HCT116 (cell line): ENCODE measurements around the gene PKM. TPM values are rescaled to one million over a fixed set of nuclear protein-coding genes. Genes with fewer than 3 reads are reported as not detected.

Experiments used
- ATAC-seq: fragments of 200-7000 bp; cut with Tn5 transposase; 2 replicates; pipeline ENCODE4 v1.9.1; 2020; ENCODE audit warnings: mild to moderate bottlenecking, moderate library complexity
- BruUV-seq: library from RNA; stranded (reverse); fragments of 400-500 nt; replicated peaks from 2 replicates; lab custom pipeline; 2021; lab: Mats Ljungman, UMichigan
- CTCF ChIA-PET: fragments of 300-600 bp; sonication (Branson Sonifier 250); formaldehyde crosslinking; loops from one replicate; lab custom pipeline; 2021; ENCODE audit warnings: antibody characterized with exemption; lab: Charles Lee
- POLR2A ChIA-PET: fragments of 300-600, 350-600 bp; sonication (Branson Sonifier 250); formaldehyde crosslinking; loops from one replicate; lab custom pipeline; 2021; ENCODE audit warnings: antibody characterized with exemption; lab: Charles Lee
- RAD21 ChIA-PET, 2 experiments: fragments of 300-600 bp; sonication (Branson Sonifier 250); formaldehyde crosslinking; loops; one replicate each; lab custom pipeline; 2023; ENCODE audit warnings: low total read pairs in 2 of 2; ENCODE audit not compliant: uncharacterized antibody in 2 of 2, unreplicated experiment in 2 of 2, low non-redundant PET in 1 of 2; lab: Charles Lee
- DNase-seq: peaks from one replicate; pipeline ENCODE4 v3.0.0-alpha.2; 2010; ENCODE audit warnings: low read depth, low spot score
- H2AFZ ChIP-seq: fragments of 200-600 bp; shearing (Covaris generic), sonication (generic); 2 replicates; pipeline ENCODE4 v1.6.1; 2017; ENCODE audit warnings: low read depth, mixed run types, mixed read lengths, antibody characterized with exemption, low read length; ENCODE audit not compliant: poor library complexity, severe bottlenecking
- H3K27ac ChIP-seq: 2 replicates; pipeline ENCODE4 v1.5.1; 2012; ENCODE audit warnings: low read depth, low read length
- H3K27me3 ChIP-seq: fragments of 200-600 bp; sonication (generic); 2 replicates; pipeline ENCODE4 v1.6.1; 2016; ENCODE audit warnings: mixed run types, low read length, mixed read lengths; ENCODE audit not compliant: insufficient read depth
- H3K36me3 ChIP-seq, 2 experiments: fragments of 200-500 bp in 1 of 2; fragments of 200-600 bp in 1 of 2; sonication (Bioruptor generic) in 1 of 2; sonication (generic) in 1 of 2; 2 replicates each; pipeline versions ENCODE4 v1.5.1 to v1.6.1; 2014 to 2016; ENCODE audit warnings: low read length in 2 of 2, inconsistent platforms in 1 of 2, mixed read lengths in 1 of 2, mixed run types in 1 of 2; ENCODE audit not compliant: insufficient read depth in 2 of 2, control insufficient read depth in 1 of 2
- H3K4me1 ChIP-seq, 2 experiments: fragments of 200-600 bp in 1 of 2; sonication (generic) in 1 of 2; 2 replicates each; pipeline versions ENCODE4 v1.5.1 to v1.6.1; 2012 to 2017; ENCODE audit warnings: low read length in 2 of 2, inconsistent platforms in 1 of 2, mild to moderate bottlenecking in 1 of 2, mixed read lengths in 1 of 2, mixed run types in 1 of 2, moderate library complexity in 1 of 2; ENCODE audit not compliant: insufficient read depth in 2 of 2, control insufficient read depth in 1 of 2
- H3K4me2 ChIP-seq: fragments of 200-600 bp; sonication (generic); 2 replicates; pipeline ENCODE4 v1.6.1; 2017; ENCODE audit warnings: mixed run types, low read length, mixed read lengths
- H3K4me3 ChIP-seq, 2 experiments: fragments of 200-600 bp in 1 of 2; sonication (generic) in 1 of 2; replicated peaks in 1 of 2; 2 replicates each; pipeline ENCODE4 v1.5.1; 2011 to 2016; ENCODE audit warnings: low read length in 2 of 2, control low read depth in 1 of 2, low read depth in 1 of 2, mild to moderate bottlenecking in 1 of 2, mixed read lengths in 1 of 2, mixed run types in 1 of 2
- H3K79me2 ChIP-seq: fragments of 200-600 bp; sonication (generic); 2 replicates; pipeline ENCODE4 v1.6.1; 2017; ENCODE audit warnings: mild to moderate bottlenecking, mixed run types, low read length, moderate library complexity, mixed read lengths; ENCODE audit not compliant: insufficient read depth
- H3K9ac ChIP-seq: fragments of 200-600 bp; sonication (generic); 2 replicates; pipeline ENCODE4 v1.6.1; 2016; ENCODE audit warnings: low read length, mixed read lengths
- H3K9me2 ChIP-seq: fragments of 200-600 bp; sonication (generic), shearing (Covaris generic); 2 replicates; pipeline ENCODE4 v1.6.1; 2017; ENCODE audit warnings: mixed run types, mild to moderate bottlenecking, moderate library complexity; ENCODE audit not compliant: insufficient read depth
- H3K9me3 ChIP-seq, 2 experiments: fragments of 200-500 bp in 1 of 2; fragments of 200-600 bp in 1 of 2; sonication (Bioruptor generic) in 1 of 2; sonication (generic) in 1 of 2; 2 replicates each; pipeline ENCODE4 v1.6.1; 2014 to 2017; ENCODE audit warnings: low read length in 2 of 2, mixed read lengths in 2 of 2, inconsistent platforms in 1 of 2, low read depth in 1 of 2, mild to moderate bottlenecking in 1 of 2, mixed run types in 1 of 2, moderate library complexity in 1 of 2; ENCODE audit not compliant: control insufficient read depth in 1 of 2, insufficient read depth in 1 of 2
- H4K20me1 ChIP-seq: fragments of 200-600 bp; sonication (generic), shearing (Covaris generic); 2 replicates; pipeline ENCODE4 v1.6.1; 2017; ENCODE audit warnings: mixed run types, mild to moderate bottlenecking, moderate library complexity; ENCODE audit not compliant: insufficient read depth
- CBX3 ChIP-seq: IDR thresholded peaks from 2 replicates; pipeline ENCODE4 v1.6.1; 2012; ENCODE audit warnings: low read depth
- CEBPB ChIP-seq: IDR thresholded peaks from 2 replicates; pipeline ENCODE4 v1.6.1; 2012; ENCODE audit warnings: low read depth
- EGR1 ChIP-seq: IDR thresholded peaks from 2 replicates; pipeline ENCODE4 v1.6.1; 2012; ENCODE audit warnings: low read depth
- ELF1 ChIP-seq: IDR thresholded peaks from 2 replicates; pipeline ENCODE4 v1.6.1; 2012; ENCODE audit warnings: low read depth, borderline replicate concordance
- EZH2 ChIP-seq: fragments of 200-600 bp; sonication (generic); IDR thresholded peaks from 2 replicates; pipeline ENCODE4 v1.6.1; 2017; ENCODE audit warnings: antibody characterized with exemption, mixed run types
- EZH2phosphoT487 ChIP-seq: fragments of 200-600 bp; IDR thresholded peaks from 2 replicates; pipeline ENCODE4 v1.6.1; 2018; ENCODE audit warnings: antibody characterized with exemption, borderline replicate concordance
- FOSL1 ChIP-seq: IDR thresholded peaks from 2 replicates; pipeline ENCODE4 v1.6.1; 2012; ENCODE audit warnings: low read depth
- JUND ChIP-seq: IDR thresholded peaks from 2 replicates; pipeline ENCODE4 v1.6.1; 2012
- POLR2AphosphoS5 ChIP-seq: IDR thresholded peaks from 2 replicates; pipeline ENCODE4 v1.6.1; 2011; ENCODE audit warnings: mild to moderate bottlenecking, low read depth, low read length, moderate library complexity
- REST ChIP-seq: IDR thresholded peaks from 2 replicates; pipeline ENCODE4 v1.6.1; 2012; ENCODE audit warnings: low read depth
- SIN3A ChIP-seq: IDR thresholded peaks from 2 replicates; pipeline ENCODE4 v1.6.1; 2012; ENCODE audit warnings: low read depth
- SP1 ChIP-seq: IDR thresholded peaks from 2 replicates; pipeline ENCODE4 v1.6.1; 2012; ENCODE audit warnings: low read depth
- SRF ChIP-seq: IDR thresholded peaks from 2 replicates; pipeline ENCODE4 v1.6.1; 2012; ENCODE audit warnings: low read depth
- TCF7L2 ChIP-seq: IDR thresholded peaks from 2 replicates; pipeline ENCODE4 v1.7.0; 2011; ENCODE audit warnings: borderline replicate concordance, inconsistent platforms; ENCODE audit not compliant: insufficient read depth, insufficient read length; ENCODE audit errors: extremely low read depth
- ZFX ChIP-seq: fragments of 450-650 bp; IDR thresholded peaks from 2 replicates; pipeline ENCODE4 v1.6.1; 2017
- ZNF274 ChIP-seq: fragments of 200-500 bp; sonication (Bioruptor generic); IDR thresholded peaks from 2 replicates; pipeline ENCODE4 v1.6.1; 2014; ENCODE audit warnings: mild to moderate bottlenecking, low read depth, low read length, inconsistent platforms
- intact Hi-C: fragments of 100-400 bp; cut with micrococcal nuclease; formaldehyde crosslinking; loops from 2 replicates; pipeline ENCODE4 v1.10.0; 2022
- total RNA-seq: library from RNA; stranded (reverse); gene quantifications from one replicate; pipeline ENCODE4 v1.2.1, GENCODE V29; 2021; ENCODE audit not compliant: unreplicated experiment
- TF ChIP-seq, protein P1 (sequence below): IDR thresholded peaks from 2 replicates; pipeline ENCODE4 v1.6.1; 2012
- TF ChIP-seq, protein P2 (sequence below), 3 experiments: fragments of 200-600 bp in 1 of 3; sonication (generic) in 1 of 3; IDR thresholded peaks in 2 of 3; conservative IDR thresholded peaks in 1 of 3; 2 replicates each; pipeline ENCODE4 v1.5.1; 2012 to 2017; ENCODE audit warnings: low read depth in 2 of 3, low read length in 2 of 3, antibody characterized with exemption in 1 of 3, borderline replicate concordance in 1 of 3, control low read depth in 1 of 3, mild to moderate bottlenecking in 1 of 3, mixed read lengths in 1 of 3, mixed run types in 1 of 3, moderate library complexity in 1 of 3; ENCODE audit not compliant: insufficient read depth in 1 of 3
- TF ChIP-seq, protein P3 (sequence below): IDR thresholded peaks from 2 replicates; pipeline ENCODE4 v1.6.1; 2012
- TF ChIP-seq, protein P4 (sequence below): IDR thresholded peaks from 2 replicates; pipeline ENCODE4 v1.6.1; 2011; ENCODE audit warnings: mild to moderate bottlenecking, low read length, moderate library complexity; ENCODE audit not compliant: insufficient replicate concordance; ENCODE audit errors: extremely low read depth

PKM gene
- total RNA-seq, 1 experiment from 2014 or later, result 1,664 TPM

DNA sequence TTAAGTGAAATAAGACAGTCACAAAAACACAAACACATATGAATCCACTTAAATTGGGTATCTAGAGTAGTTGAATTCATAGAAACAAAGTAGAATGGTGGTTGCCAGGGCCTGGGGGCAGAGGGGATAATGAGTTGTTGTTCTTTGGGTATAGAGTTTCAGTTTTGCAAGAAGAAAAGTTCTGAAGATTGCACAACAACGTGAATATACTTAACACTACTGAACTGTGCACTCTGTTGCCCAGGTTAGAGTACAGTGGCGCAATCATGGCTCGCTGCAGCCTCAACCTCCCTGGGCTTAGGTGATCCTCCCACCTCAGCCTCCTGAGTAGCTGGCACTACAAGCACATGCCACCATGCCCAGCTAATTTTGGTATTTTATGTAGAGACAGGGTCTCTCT lies 48.3 kb downstream of the PKM start:
- H3K4me3 ChIP-seq, result no peak overlapping the region
- intact Hi-C loops, result no loop called here
- TF ChIP-seq, protein P1, sequence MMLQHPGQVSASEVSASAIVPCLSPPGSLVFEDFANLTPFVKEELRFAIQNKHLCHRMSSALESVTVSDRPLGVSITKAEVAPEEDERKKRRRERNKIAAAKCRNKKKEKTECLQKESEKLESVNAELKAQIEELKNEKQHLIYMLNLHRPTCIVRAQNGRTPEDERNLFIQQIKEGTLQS, result no peak
- TF ChIP-seq ZNF274 (no peak), TCF7L2 (no peak), CBX3 (no peak), ELF1 (no peak), JUND (no peak), FOSL1 (no peak), POLR2AphosphoS5 (no peak), ZFX (no peak), SP1 (no peak), CEBPB (no peak), EGR1 (no peak), SRF (no peak), EZH2 (no peak), REST (no peak), EZH2phosphoT487 (no peak), SIN3A (no peak)
- TF ChIP-seq, protein P2, sequence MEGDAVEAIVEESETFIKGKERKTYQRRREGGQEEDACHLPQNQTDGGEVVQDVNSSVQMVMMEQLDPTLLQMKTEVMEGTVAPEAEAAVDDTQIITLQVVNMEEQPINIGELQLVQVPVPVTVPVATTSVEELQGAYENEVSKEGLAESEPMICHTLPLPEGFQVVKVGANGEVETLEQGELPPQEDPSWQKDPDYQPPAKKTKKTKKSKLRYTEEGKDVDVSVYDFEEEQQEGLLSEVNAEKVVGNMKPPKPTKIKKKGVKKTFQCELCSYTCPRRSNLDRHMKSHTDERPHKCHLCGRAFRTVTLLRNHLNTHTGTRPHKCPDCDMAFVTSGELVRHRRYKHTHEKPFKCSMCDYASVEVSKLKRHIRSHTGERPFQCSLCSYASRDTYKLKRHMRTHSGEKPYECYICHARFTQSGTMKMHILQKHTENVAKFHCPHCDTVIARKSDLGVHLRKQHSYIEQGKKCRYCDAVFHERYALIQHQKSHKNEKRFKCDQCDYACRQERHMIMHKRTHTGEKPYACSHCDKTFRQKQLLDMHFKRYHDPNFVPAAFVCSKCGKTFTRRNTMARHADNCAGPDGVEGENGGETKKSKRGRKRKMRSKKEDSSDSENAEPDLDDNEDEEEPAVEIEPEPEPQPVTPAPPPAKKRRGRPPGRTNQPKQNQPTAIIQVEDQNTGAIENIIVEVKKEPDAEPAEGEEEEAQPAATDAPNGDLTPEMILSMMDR (IDR thresholded peaks at IDR 0.05 in 2 of 3, conservative IDR thresholded peaks at IDR 0.05 in 1 of 3; ENCODE audit: borderline replicate concordance in 1 of 3, insufficient read depth in 1 of 3, low read depth in 2 of 3, low read length in 2 of 3), result no peak
- TF ChIP-seq, protein P3, sequence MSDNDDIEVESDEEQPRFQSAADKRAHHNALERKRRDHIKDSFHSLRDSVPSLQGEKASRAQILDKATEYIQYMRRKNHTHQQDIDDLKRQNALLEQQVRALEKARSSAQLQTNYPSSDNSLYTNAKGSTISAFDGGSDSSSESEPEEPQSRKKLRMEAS, result no peak
- TF ChIP-seq, protein P4, sequence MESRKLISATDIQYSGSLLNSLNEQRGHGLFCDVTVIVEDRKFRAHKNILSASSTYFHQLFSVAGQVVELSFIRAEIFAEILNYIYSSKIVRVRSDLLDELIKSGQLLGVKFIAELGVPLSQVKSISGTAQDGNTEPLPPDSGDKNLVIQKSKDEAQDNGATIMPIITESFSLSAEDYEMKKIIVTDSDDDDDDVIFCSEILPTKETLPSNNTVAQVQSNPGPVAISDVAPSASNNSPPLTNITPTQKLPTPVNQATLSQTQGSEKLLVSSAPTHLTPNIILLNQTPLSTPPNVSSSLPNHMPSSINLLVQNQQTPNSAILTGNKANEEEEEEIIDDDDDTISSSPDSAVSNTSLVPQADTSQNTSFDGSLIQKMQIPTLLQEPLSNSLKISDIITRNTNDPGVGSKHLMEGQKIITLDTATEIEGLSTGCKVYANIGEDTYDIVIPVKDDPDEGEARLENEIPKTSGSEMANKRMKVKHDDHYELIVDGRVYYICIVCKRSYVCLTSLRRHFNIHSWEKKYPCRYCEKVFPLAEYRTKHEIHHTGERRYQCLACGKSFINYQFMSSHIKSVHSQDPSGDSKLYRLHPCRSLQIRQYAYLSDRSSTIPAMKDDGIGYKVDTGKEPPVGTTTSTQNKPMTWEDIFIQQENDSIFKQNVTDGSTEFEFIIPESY, result no peak
- no peaks in the 10 kb centered on the region for H3K9me3 ChIP-seq
- H3K4me1 ChIP-seq, result peaks cover 17 to 23% of the 10 kb centered on the region in 2 experiments
- H3K27me3 ChIP-seq, result no peaks in the 10 kb centered on the region
- no peaks in the 10 kb centered on the region for H4K20me1 ChIP-seq
- no peak overlapping the region for H3K27ac ChIP-seq
- ATAC-seq (no peak), DNase-seq (no peak)
- no peaks in the 10 kb centered on the region for H3K9me2 ChIP-seq
- RAD21 ChIA-PET, result no interaction called here
- H3K4me2 ChIP-seq, result no peak overlapping the region
- POLR2A ChIA-PET, result no interaction called here
- no TSS peak for BruUV-seq
- CTCF ChIA-PET, result no interaction called here
- H3K9ac ChIP-seq, result no peak overlapping the region
- no peak overlapping the region for H2AFZ ChIP-seq
- H3K79me2 ChIP-seq, result no peaks in the 10 kb centered on the region
- no peaks in the 10 kb centered on the region for H3K36me3 ChIP-seq
